ENCODE data around the gene SF1. TPM values are rescaled to one million over a fixed set of nuclear protein-coding genes. Genes with fewer than 3 reads are reported as not detected.

The SF1 gene
- total RNA-seq, 2 donors from 2014 or later = 316 to 397 TPM

DNA sequence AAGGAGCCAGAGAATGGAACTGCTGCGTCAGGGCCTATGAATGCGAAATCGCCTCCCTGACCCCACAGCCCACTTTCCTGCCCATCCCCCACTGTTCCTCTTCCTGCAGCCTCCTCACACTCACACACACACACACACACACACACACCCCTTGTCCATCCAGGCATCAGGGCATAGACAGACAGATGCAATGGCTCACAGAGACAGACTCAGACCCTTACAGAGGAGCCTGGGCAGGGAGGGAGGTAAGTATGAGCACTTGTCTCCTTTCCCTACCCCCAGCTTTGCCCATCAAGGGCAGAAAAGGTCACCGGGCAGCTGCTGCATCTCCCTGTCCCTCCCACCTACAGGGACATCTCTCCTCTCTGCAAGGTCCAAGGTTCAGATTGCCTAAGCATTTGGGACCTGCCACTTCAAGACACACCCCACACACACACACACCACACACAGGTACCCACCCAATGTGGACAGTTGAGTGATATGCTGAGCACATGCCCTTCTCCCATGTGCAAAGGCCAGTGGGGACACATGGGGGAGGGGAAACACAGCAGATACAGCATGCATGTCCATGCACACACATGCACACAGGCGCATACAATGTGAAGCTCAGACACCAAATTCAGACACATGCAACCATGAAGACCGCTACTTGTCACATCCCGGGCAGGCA is 53.3 kb downstream of the SF1 start:
- Mint-ChIP-seq H3K4me3 (no peak overlapping the region), H3K36me3 (ENCODE audit: low read depth) (peaks cover 25% of the 10 kb centered on the region), H3K9me3 (no peaks in the 10 kb centered on the region), H3K27ac (no peak overlapping the region), H3K27me3 (peaks cover 16% of the 10 kb centered on the region), H3K4me1 (no peaks in the 10 kb centered on the region)
- ATAC-seq (replicated peaks) = no peak

DNA sequence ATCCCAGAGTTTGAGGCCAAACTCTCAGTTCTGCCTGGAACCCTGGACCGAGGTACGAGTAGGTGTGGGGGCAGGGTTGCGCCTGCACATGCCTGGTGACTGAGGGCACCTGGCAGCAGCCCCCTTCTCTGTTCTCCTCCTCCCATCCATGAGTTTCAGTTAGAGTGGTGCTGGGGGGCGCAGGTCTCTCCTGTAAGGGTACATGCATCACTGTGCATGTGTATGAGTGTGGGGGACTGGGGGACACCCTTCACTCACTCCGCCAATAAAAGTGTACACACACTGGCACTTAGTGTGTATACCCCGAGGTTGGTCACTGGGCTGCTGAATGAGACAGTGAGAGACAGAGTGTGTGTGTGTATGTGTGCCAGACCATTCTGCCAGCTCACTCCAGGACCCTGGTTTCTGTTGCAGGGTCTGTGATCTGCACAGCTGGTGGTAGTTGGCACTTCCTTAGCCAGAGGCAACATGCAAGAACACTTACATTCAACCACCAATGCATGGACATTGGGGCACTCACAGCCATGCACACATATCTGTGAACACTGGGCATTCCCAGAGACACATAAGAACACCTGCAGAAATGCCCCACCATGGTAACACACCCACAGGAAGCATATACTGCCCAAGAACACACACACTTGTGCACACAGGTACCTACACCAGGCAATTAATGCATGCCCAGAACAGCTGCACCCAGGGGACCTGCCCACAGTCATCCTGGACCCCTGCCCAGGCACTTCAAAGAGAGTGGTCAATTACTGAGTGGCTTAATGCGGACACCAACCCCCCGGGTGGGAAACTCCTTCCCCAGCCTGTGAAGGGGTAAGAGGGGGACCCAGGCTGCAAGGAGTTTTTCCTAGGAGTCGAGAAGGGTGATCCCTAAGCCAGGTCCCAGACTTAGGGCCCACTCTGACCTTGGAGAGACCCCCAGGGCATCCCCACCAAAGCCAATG is 54.2 kb downstream of the SF1 start:
- no peaks in the 10 kb centered on the region for H3K9me3 Mint-ChIP-seq
- H3K27me3 Mint-ChIP-seq = peaks cover 20% of the 10 kb centered on the region
- peaks cover 18% of the 10 kb centered on the region for H3K36me3 Mint-ChIP-seq (ENCODE audit: low read depth)
- no peak overlapping the region for H3K27ac Mint-ChIP-seq
- H3K4me1 Mint-ChIP-seq = no peaks in the 10 kb centered on the region
- peak overlapping the region; percentile 56 for H3K4me3 Mint-ChIP-seq
- no peak for ATAC-seq (replicated peaks)

DNA sequence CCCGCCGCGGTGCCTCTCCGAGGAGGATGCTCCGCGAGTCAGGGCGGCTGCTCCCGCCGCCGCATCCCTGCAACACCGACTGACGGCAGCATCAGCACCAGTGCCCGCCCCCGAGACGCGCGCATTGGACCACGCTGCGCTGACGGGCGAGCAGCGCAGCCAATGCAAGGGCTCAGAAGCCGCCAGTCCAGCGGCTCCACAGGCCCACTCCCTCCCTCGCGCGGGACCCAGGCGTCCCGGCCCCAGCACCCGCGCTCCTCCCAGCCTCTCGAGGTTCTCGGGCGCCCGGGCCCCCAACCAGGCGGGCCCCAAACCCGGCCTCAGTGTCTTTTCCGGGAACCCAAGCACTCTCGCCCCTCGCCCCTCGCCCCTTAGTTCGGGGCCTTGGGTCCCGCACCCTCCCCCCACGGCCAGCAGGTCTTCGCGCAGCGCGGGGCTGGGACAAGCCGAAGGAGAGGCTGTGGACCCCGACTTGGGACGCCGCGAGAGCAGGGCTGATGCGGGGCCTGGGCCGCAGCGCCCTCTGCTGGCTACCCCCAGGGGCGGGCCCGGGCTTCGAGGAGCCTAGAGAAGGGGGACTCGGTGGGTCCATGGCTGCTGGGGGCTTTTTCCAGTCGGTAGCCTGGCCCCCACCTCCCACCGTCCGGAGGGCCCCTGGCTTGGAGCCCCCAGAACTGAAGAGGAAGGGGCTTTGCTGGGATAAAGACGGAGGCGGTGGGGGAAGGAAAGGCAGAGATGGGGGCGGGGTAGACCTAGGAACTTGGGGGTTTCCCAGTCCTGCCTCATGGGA is 55.0 kb downstream of the SF1 start, which contains the start of gene NRXN2:
NRXN2 (minus strand) TSS at position 81 of the 790 bp plus-strand sequence. CDS start 9,498 bp downstream, outside the sequence.
- Mint-ChIP-seq H3K4me3 (peak within 1 kb of the TSS; percentile 56), H3K36me3 (ENCODE audit: low read depth) (peaks cover 11% of the 10 kb centered on the region), H3K4me1 (no peaks in the 10 kb centered on the region), H3K27ac (no peak within 1 kb of the TSS), H3K27me3 (peaks cover 25% of the 10 kb centered on the region), H3K9me3 (no peaks in the 10 kb centered on the region)
- peak; percentile 99 for ATAC-seq (replicated peaks)

DNA sequence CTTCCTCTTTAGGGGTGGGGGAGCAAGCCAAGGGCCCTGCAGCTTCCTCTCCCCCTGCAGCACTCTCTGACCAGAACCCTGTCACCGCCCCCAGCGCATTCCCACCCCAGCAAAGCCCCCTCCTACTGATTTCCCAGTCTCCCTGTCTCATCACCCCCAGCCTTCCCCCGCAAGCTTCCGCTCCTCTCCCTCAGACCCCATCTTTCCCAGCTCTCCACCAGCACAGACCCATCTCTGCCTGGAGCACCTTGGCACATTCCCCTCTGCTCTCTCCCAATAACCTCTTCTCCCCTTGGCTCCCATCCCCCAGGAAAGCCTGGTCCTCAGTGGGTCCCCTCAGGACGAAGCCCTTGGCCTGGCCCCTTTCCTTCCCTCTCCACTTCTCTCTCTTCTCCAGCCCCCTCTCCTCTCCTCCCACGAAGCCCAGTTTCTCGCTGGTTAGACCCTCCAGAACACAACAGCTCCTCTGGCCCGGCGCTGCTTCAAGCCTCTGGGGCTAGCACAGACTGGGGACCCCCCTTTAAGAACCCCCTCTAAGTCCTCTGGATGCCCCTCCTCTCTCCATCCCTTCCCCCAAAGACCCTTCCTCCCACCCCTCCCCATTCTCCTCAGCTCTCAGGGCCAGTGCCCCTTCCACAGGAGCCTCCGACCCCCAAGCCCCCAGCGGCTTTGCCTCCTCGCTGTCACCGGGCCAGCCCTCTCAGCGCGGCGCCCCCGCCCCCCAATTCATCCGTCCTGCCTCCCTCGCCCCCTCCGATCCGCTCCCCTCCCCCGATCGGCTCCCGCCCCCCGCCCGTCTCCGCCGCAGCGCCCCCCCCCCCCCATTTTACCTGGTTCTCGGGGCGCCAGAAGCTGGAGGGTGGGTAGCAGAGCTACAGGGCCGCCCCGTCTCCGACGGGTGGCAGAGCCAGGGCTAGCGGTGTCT is 55.9 kb downstream of the SF1 start:
- Mint-ChIP-seq H3K27me3 (peaks cover 32% of the 10 kb centered on the region), H3K36me3 (ENCODE audit: low read depth) (peaks cover 4% of the 10 kb centered on the region), H3K9me3 (no peaks in the 10 kb centered on the region), H3K4me3 (peak overlapping the region; percentile 56), H3K4me1 (no peaks in the 10 kb centered on the region), H3K27ac (no peak overlapping the region)
- ATAC-seq (replicated peaks) = no peak

DNA sequence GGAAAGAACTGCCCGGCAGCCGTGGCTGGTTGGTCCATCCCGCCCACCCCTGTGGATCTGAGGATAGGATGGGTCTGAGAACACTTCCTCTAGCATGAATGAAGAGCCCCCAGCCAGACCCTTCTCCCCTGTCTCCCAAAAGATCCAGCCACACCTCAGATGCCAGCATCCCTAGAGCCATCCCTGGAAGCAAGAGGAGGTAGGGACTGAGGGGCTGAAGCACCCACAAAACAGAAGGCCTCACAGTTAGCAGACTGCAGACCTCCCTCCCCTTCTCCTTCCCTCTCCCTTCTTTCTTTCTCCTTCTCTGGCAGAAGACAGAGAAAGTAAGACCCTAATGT is 57.0 kb downstream of the SF1 start:
- no peaks in the 10 kb centered on the region for H3K9me3 Mint-ChIP-seq
- H3K27ac Mint-ChIP-seq = no peak overlapping the region
- no peak for ATAC-seq (replicated peaks)

DNA sequence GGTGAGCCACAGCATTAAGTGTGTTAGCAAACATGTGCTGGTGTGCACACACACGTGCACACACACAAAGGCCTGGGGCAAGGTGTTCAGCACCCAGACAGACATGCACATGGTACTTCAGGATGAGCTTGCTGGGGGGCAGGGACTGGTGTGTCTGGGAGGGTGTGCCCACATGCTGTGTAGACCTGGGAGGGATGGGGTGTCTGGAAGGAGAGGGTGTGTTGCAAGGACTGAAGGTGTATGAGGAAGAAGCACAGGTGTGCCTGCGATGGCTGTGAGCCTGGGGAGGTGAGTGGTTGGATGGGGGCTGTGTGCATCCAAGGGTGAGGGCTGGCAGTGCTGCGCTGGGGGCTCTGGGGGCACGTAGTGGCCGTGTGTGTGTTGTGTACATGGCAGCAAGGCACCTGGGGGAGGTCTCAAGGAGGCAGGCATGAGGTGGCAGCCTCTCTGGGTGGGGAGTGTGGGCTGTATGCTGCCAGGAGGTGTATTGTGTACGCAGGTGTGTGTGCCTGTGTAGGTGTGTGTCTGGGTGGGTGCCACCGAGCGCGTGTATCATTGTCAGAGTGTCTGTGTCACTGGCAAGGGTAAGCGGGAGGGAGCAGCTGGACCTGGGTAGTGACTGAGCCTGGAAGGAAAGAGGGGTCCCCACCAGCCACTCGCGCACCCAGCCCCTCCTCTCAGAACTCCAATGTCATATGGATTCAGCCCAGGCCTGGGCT is 57.5 kb downstream of the SF1 start:
- H3K36me3 Mint-ChIP-seq (ENCODE audit: low read depth) = no peaks in the 10 kb centered on the region
- no peak for ATAC-seq (replicated peaks)
- no peaks in the 10 kb centered on the region for H3K9me3 Mint-ChIP-seq
- no peaks in the 10 kb centered on the region for H3K4me1 Mint-ChIP-seq
- H3K27me3 Mint-ChIP-seq = peaks cover 45% of the 10 kb centered on the region
- no peak overlapping the region for H3K27ac Mint-ChIP-seq
- no peak overlapping the region for H3K4me3 Mint-ChIP-seq

More for the DNA sequence above, 57.0 kb downstream of the SF1 start:
- H3K27me3 Mint-ChIP-seq = peaks cover 39% of the 10 kb centered on the region
- no peaks in the 10 kb centered on the region for H3K36me3 Mint-ChIP-seq (ENCODE audit: low read depth)
- no peaks in the 10 kb centered on the region for H3K4me1 Mint-ChIP-seq
- no peak overlapping the region for H3K4me3 Mint-ChIP-seq

DNA sequence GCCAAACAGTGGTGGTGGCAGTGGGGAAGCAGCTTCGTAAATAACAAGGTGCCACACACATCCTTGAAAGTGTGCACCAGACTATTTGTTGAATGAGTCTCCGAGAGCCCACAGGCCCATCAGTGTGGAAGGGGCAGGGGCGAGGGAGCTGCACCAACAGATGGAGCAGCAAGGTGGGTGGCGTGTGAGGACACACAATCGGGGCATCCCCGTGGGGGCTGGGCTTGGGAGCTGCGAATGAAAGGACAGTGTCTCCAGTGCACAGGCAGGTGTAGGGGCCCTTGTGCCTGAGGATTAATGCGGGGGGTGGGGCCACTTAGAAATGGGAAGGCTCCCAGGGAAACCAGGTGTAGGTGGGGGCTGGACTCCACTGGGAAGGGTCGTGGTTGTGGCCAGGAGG is 58.2 kb downstream of the SF1 start:
- Mint-ChIP-seq H3K27ac (no peak overlapping the region), H3K27me3 (peaks cover 48% of the 10 kb centered on the region), H3K9me3 (no peaks in the 10 kb centered on the region), H3K4me3 (no peak overlapping the region), H3K4me1 (no peaks in the 10 kb centered on the region), H3K36me3 (ENCODE audit: low read depth) (no peaks in the 10 kb centered on the region)
- no peak for ATAC-seq (replicated peaks)

DNA sequence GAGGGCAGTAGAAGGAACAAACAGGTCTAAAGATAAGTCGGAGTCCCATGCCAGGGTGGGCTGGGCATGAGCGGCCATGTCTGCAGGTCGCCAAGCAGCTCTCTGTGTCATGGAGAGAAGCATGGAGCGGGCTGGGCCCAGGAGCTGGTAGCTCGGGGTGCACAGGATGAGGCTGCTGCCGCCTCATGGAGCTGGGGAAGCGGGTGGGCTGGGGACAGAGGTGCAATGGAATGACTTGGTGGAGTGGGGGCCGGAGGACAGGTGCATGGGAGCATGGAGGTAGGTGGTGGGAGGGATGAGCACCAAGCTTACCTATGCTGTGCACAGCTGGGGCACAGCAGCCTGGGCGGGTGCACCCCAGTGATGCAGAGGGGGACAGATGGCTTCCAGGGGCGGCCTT is 58.9 kb downstream of the SF1 start:
- Mint-ChIP-seq H3K27ac (no peak overlapping the region), H3K9me3 (no peaks in the 10 kb centered on the region), H3K36me3 (ENCODE audit: low read depth) (no peaks in the 10 kb centered on the region), H3K27me3 (peaks cover 56% of the 10 kb centered on the region), H3K4me3 (no peak overlapping the region), H3K4me1 (no peaks in the 10 kb centered on the region)
- no peak for ATAC-seq (replicated peaks)

DNA sequence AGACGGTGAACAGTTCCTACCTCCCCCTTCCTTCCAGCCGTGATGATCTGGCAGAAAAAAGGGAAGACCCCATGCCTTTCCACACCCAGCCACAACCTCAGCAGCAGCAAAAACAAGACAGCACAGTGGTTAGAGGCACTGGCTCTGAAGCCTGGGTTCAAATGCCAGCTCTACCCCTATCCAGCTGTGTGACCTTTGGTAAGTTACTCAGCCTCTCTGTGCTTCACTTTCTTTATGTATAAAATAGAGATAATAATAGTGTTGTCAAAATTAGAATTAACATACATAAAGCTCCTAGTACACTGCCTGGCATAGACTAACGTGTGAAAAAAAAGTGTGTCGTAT is 59.6 kb downstream of the SF1 start:
- ATAC-seq (replicated peaks) = no peak
- Mint-ChIP-seq H3K4me3 (no peak overlapping the region), H3K36me3 (ENCODE audit: low read depth) (no peaks in the 10 kb centered on the region), H3K9me3 (no peaks in the 10 kb centered on the region), H3K27me3 (peaks cover 63% of the 10 kb centered on the region), H3K27ac (no peak overlapping the region), H3K4me1 (no peaks in the 10 kb centered on the region)

DNA sequence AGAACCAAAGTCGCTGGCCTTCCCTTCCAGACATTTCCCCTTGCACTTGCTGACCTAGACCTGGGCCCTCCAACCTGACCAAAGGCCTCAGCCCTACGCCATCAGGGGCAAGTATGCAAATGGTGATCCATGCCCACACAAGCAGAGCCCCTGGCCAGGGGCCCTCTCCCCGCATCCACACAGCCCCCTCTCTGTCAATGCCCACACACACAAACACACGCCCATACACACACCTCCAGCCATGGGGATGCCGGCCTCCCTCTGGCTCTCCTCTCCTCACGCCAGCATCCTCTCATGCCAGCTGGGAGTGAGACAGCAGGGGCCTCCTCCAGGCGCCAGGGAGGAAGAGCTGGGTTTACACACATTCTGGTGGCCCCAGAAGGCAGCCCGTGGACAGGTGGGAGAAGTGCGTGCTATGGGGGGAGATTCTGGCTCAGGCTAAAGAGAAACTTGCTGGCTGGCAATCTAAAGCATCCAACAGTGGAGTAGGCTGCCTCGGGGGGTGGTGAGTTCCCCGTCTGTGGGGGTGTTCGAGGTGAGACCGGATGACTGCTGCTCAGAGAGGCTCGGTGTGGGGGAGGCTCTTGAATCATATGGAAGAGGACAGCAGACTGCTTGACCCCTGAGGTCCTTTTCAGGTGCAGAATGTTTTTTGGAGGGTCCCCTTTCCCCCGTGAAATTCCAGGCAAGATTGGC is 60.1 kb downstream of the SF1 start:
- ATAC-seq (replicated peaks) = no peak
- no peak overlapping the region for H3K27ac Mint-ChIP-seq
- H3K27me3 Mint-ChIP-seq = peaks cover 63% of the 10 kb centered on the region
- H3K36me3 Mint-ChIP-seq (ENCODE audit: low read depth) = no peaks in the 10 kb centered on the region
- H3K4me1 Mint-ChIP-seq = no peaks in the 10 kb centered on the region
- H3K9me3 Mint-ChIP-seq = no peaks in the 10 kb centered on the region
- H3K4me3 Mint-ChIP-seq = no peak overlapping the region

DNA sequence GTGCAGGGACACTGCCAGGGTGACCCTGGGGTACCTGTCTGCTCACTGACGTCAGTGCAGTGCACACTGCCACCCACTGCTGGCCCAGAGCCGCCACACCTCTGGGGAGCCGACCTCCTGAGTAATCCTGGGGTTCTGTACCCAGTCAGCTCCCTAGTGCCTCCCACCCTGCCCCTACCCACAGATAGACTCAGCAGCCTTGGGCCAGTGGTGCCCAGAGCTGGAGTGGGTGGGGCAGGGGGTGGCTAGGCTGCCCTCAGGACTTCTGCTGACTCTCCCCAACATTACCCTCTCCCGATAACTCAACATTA is 61.1 kb downstream of the SF1 start:
- H3K36me3 Mint-ChIP-seq (ENCODE audit: low read depth) = no peaks in the 10 kb centered on the region
- peaks cover 61% of the 10 kb centered on the region for H3K27me3 Mint-ChIP-seq
- H3K4me3 Mint-ChIP-seq = no peak overlapping the region
- H3K4me1 Mint-ChIP-seq = peaks cover under 1% of the 10 kb centered on the region
- H3K9me3 Mint-ChIP-seq = no peaks in the 10 kb centered on the region
- no peak overlapping the region for H3K27ac Mint-ChIP-seq
- ATAC-seq (replicated peaks) = no peak

DNA sequence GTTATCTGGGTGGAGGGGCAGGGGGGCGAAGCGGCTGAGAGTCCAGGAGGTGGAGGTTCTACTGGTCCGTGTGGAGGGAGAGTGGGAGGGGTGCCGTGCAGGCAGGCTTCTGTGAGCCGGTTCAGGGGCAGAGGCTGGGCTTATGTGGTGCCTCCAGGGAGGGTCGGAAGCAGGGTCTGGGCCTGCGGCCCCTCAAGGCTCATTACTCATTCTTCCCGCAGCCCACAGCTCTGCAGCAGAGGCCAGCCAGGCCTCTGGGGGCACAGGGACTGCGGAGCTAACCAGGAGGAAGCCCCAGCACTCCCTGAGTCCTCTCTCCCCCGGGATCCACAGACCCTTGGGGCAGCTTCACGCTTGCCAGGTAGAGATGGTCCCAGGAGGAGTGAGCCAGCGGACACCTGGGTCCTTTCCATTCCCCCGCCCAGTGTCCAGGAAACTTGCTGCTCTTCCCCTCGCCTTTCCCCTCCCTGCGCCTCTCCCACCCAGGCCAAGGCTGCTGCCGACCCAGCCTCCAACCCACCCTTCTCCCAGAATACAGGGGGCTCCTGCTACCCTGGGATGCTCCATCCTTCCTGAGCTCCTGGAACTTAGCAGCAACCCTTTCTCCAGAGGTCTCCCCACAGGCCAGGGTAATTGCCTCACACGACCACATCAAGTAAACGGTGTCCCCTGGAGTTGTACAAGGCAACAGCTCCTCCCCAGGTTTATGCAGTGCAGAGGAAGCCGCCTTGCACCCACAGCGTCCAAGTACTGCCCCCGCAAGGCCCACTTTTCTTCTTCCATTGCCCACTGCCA is 61.7 kb downstream of the SF1 start:
- H3K4me1 Mint-ChIP-seq = peaks cover 6% of the 10 kb centered on the region

More for the DNA sequence above, 61.7 kb downstream of the SF1 start:
- Mint-ChIP-seq H3K9me3 (no peaks in the 10 kb centered on the region), H3K4me3 (no peak overlapping the region), H3K27me3 (peaks cover 64% of the 10 kb centered on the region), H3K36me3 (ENCODE audit: low read depth) (no peaks in the 10 kb centered on the region), H3K27ac (no peak overlapping the region)
- ATAC-seq (replicated peaks) = no peak

Data from activated T-helper 17 cell treated with anti-CD3 and anti-CD28 coated beads, Interleukin-2, amount 50 U/mL, for 72 hours (primary cell).